ENCODE results near the gene PPP1R9B. TPM values are rescaled to one million over a fixed set of nuclear protein-coding genes. Genes with fewer than 3 reads are reported as not detected.

Gene PPP1R9B
- total RNA-seq, 2 experiments from 2014 or later, result 136 to 137 TPM

- H3K27ac Mint-ChIP-seq, result peak overlapping the region; percentile 81
- H3K9me3 Mint-ChIP-seq, result no peaks in the 10 kb centered on the region
- H3K27me3 Mint-ChIP-seq, result no peaks in the 10 kb centered on the region
- peaks cover 62% of the 10 kb centered on the region for H3K4me1 Mint-ChIP-seq
- DNase-seq, result no peak
- H3K36me3 Mint-ChIP-seq (ENCODE audit: low read depth), result peaks cover 72% of the 10 kb centered on the region
- H3K4me3 Mint-ChIP-seq, result peak overlapping the region; percentile 88
- ChIA-PET CTCF (interaction anchor here (0.9 to 1.9 kb wide), 3 partner anchors 14 to 583 kb away, joined by 3 to 8 read pairs (median 4); no protein-coding TSS in a partner anchor), POLR2A (interaction anchor here (1.2 to 2.4 kb wide), 4 partner anchors 9 to 17 kb away, joined by 3 to 13 read pairs (median 8); partner anchors contain the start of gene SAMD14)
Observed at GRCh38 chr17:50146927-50147665, 3.4 kb downstream of the PPP1R9B start.

DNA sequence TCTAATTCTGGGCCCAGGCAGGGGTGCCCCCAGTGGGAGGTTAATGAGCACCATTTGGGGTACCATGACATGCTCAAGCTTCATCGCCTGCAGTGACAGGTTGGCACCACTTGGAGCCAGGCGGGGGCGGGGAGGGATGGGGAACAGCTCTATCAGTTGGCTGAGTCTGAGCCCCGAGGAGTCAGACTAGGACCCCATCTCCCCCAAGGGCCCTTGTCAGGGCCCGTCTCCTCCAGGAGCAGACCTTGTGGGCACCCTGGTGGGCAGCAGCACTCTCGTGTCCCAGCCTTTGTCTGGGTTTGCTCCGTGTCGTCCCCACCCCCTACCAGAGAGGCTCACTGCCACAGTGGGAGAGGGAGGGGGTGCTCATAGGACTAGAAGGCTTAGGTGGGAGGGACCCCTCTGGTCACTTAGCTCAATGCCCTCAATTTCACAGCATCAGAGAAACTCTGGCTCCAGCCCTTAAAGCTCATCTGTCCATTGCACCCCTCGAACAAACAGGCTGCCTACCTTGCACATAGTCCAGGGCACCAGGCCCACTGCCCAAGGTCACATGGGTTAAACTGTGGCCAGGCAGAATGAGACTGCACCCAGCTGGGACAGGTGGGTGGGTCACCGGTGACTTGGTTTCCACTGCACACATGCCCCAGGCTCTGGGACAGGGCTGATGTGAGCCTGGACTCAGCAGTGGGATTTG is 4.1 kb downstream of the PPP1R9B start:
- ChIA-PET CTCF (interaction anchor here (0.6 to 1.9 kb wide), 7 partner anchors 12 to 582 kb away, joined by 3 to 8 read pairs (median 5); no protein-coding TSS in a partner anchor), POLR2A (interaction anchor here (1.6 to 2.4 kb wide), 3 partner anchors 10 to 16 kb away, joined by 6 to 13 read pairs (median 11); partner anchors contain the start of gene SAMD14)
- Mint-ChIP-seq H3K9me3 (no peaks in the 10 kb centered on the region), H3K4me1 (peaks cover 63% of the 10 kb centered on the region), H3K27ac (peak overlapping the region; percentile 81), H3K4me3 (peak overlapping the region; percentile 88), H3K36me3 (ENCODE audit: low read depth) (peaks cover 80% of the 10 kb centered on the region), H3K27me3 (no peaks in the 10 kb centered on the region)
- no peak for DNase-seq

DNA sequence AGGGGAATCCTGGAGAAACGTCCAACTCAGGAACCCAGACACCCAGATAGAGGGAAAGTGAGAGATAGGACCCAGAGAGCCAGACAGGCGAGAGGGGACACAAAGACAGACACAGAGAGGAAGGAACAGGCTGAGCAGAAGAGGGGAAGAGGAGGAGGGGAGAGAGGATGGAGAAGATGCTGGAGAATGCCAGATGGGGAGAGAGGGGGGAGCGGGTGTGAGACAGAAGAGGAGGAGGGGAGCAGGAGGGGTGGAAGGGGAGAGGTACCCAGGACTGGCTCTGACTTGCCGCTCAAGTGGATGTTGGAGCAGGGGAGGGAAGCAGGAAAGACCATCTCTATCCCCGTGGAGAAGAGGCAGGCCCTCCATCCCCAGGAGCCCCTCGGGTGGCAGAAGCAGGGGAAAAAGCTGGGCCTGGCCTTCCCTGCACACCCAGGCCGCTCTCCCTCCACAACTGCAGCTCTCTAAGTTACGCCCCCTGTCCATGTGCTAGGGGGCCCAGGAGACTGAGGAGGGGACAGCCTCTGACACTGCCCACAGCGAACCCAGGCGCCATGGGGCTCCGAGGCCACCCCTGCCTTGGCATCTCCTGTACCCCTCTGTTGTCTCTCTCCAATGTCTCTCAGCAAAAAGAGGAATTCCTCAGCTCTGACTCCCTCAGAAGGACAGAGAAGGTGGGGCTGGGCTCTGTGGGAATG is 4.8 kb downstream of the PPP1R9B start:
- CTCF ChIA-PET, result interaction anchor here (0.6 to 1.9 kb wide), 6 partner anchors 12 to 269 kb away, joined by 3 to 8 read pairs (median 5); no protein-coding TSS in a partner anchor
- H3K36me3 Mint-ChIP-seq (ENCODE audit: low read depth), result peaks cover 82% of the 10 kb centered on the region
- POLR2A ChIA-PET, result interaction anchor here (1.6 to 2.3 kb wide), 2 partner anchors 9 to 15 kb away, joined by 6 to 11 read pairs; partner anchors contain the start of gene SAMD14
- DNase-seq, result no peak
- peak overlapping the region; percentile 76 for H3K27ac Mint-ChIP-seq
- H3K4me3 Mint-ChIP-seq, result peak overlapping the region; percentile 88
- peaks cover 70% of the 10 kb centered on the region for H3K4me1 Mint-ChIP-seq
- no peaks in the 10 kb centered on the region for H3K9me3 Mint-ChIP-seq
- no peaks in the 10 kb centered on the region for H3K27me3 Mint-ChIP-seq

GRCh38 chr17:50144845-50145531 is 5.5 kb downstream of the PPP1R9B start:
- peaks cover 77% of the 10 kb centered on the region for H3K4me1 Mint-ChIP-seq
- CTCF ChIA-PET, result interaction anchor here (1.0 to 1.9 kb wide), 6 partner anchors 13 to 268 kb away, joined by 3 to 8 read pairs (median 5); no protein-coding TSS in a partner anchor
- peaks cover 87% of the 10 kb centered on the region for H3K36me3 Mint-ChIP-seq (ENCODE audit: low read depth)
- POLR2A ChIA-PET, result interaction anchor here (2.3 kb wide), 1 partner anchor 14 kb away, joined by 11 read pairs; the partner anchor contains the start of gene SAMD14
- H3K4me3 Mint-ChIP-seq, result peak overlapping the region; percentile 47
- no peaks in the 10 kb centered on the region for H3K27me3 Mint-ChIP-seq
- no peaks in the 10 kb centered on the region for H3K9me3 Mint-ChIP-seq
- no peak for DNase-seq
- peak overlapping the region; percentile 76 for H3K27ac Mint-ChIP-seq

- POLR2A ChIA-PET, result no interaction called here
Observed at GRCh38 chr17:50144355-50144754, 6.1 kb downstream of the PPP1R9B start.

GRCh38 chr17:50143461-50144176 is 6.9 kb downstream of the PPP1R9B start:
- peak overlapping the region; percentile 95 for H3K27ac Mint-ChIP-seq
- ChIA-PET CTCF (interaction anchor here (1.0 to 1.3 kb wide), 2 partner anchors 8 to 18 kb away, joined by 4 to 5 read pairs; no protein-coding TSS in a partner anchor), POLR2A (interaction anchor here (1.0 to 1.6 kb wide), 2 partner anchors 11 to 49 kb away, joined by 3 to 7 read pairs; no protein-coding TSS in a partner anchor)
- peaks cover 86% of the 10 kb centered on the region for H3K4me1 Mint-ChIP-seq
- DNase-seq, result no peak
- H3K9me3 Mint-ChIP-seq, result no peaks in the 10 kb centered on the region
- peaks cover 96% of the 10 kb centered on the region for H3K36me3 Mint-ChIP-seq (ENCODE audit: low read depth)
- no peak overlapping the region for H3K4me3 Mint-ChIP-seq
- no peaks in the 10 kb centered on the region for H3K27me3 Mint-ChIP-seq

More at GRCh38 chr17:50144355-50144754, 6.1 kb downstream of the PPP1R9B start:
- CTCF ChIA-PET, result interaction anchor here (1.0 kb wide), 1 partner anchor 17 kb away, joined by 5 read pairs; no protein-coding TSS in a partner anchor
- Mint-ChIP-seq H3K4me1 (peaks cover 83% of the 10 kb centered on the region), H3K27ac (peak overlapping the region; percentile 73), H3K36me3 (ENCODE audit: low read depth) (peaks cover 93% of the 10 kb centered on the region), H3K27me3 (no peaks in the 10 kb centered on the region), H3K4me3 (peak overlapping the region; percentile 40), H3K9me3 (no peaks in the 10 kb centered on the region)
- no peak for DNase-seq

GRCh38 chr17:50141745-50142110 is 8.7 kb downstream of the PPP1R9B start:
- POLR2A ChIA-PET, result interaction anchor here (1.3 to 3.6 kb wide), 2 partner anchors 10 to 20 kb away, joined by 3 to 29 read pairs; partner anchors contain the start of gene PPP1R9B
- H3K36me3 Mint-ChIP-seq (ENCODE audit: low read depth), result peaks cover 96% of the 10 kb centered on the region
- CTCF ChIA-PET, result interaction anchor here (0.7 to 3.6 kb wide), 4 partner anchors 9 to 47 kb away, joined by 3 to 36 read pairs (median 16); partner anchors contain the start of genes PDK2 and PPP1R9B
- no peak for DNase-seq
- H3K9me3 Mint-ChIP-seq, result no peaks in the 10 kb centered on the region
- H3K4me1 Mint-ChIP-seq, result peaks cover 87% of the 10 kb centered on the region
- H3K4me3 Mint-ChIP-seq, result peak overlapping the region; percentile 69
- peak overlapping the region; percentile 95 for H3K27ac Mint-ChIP-seq
- H3K27me3 Mint-ChIP-seq, result no peaks in the 10 kb centered on the region

GRCh38 chr17:50141026-50141744 is 9.3 kb downstream of the PPP1R9B start:
- Mint-ChIP-seq H3K36me3 (ENCODE audit: low read depth) (peaks cover 98% of the 10 kb centered on the region), H3K9me3 (no peaks in the 10 kb centered on the region), H3K27me3 (no peaks in the 10 kb centered on the region), H3K4me1 (peaks cover 81% of the 10 kb centered on the region), H3K4me3 (peak overlapping the region; percentile 69), H3K27ac (peak overlapping the region; percentile 95)
- POLR2A ChIA-PET, result interaction anchor here (1.0 to 3.6 kb wide), 4 partner anchors 7 to 24 kb away, joined by 3 to 29 read pairs (median 8); partner anchors contain the start of gene PPP1R9B
- CTCF ChIA-PET, result interaction anchor here (0.7 to 3.6 kb wide), 6 partner anchors 10 to 57 kb away, joined by 3 to 36 read pairs (median 6); partner anchors contain the start of genes PDK2 and PPP1R9B
- DNase-seq, result no peak

- ChIA-PET CTCF (interaction anchor here (0.8 to 3.6 kb wide), 14 partner anchors 9 to 157 kb away, joined by 3 to 36 read pairs (median 8); partner anchors contain the start of genes PDK2, PPP1R9B and SGCA), POLR2A (interaction anchor here (1.0 to 3.6 kb wide), 6 partner anchors 8 to 23 kb away, joined by 3 to 29 read pairs (median 5); partner anchors contain the start of gene PPP1R9B)
- peak; percentile 86 for DNase-seq
- H3K27ac Mint-ChIP-seq, result peak overlapping the region; percentile 95
- H3K36me3 Mint-ChIP-seq (ENCODE audit: low read depth), result peaks cover 95% of the 10 kb centered on the region
- H3K27me3 Mint-ChIP-seq, result no peaks in the 10 kb centered on the region
- H3K4me3 Mint-ChIP-seq, result peak overlapping the region; percentile 69
- peaks cover 71% of the 10 kb centered on the region for H3K4me1 Mint-ChIP-seq
- H3K9me3 Mint-ChIP-seq, result no peaks in the 10 kb centered on the region
Observed at GRCh38 chr17:50139950-50140885, 10.3 kb downstream of the PPP1R9B start.

Data from activated CD4-positive, alpha-beta memory T cell treated with anti-CD3 and anti-CD28 coated beads, Interleukin-2, amount 10 ng/mL, durations not matched to agents 7 days and 5 days (primary cell).